Skeletal muscle cell (primary cell): ENCODE results near the gene GLT8D2.
"Not testable (repeated sequence)": the region's sequence is repeated elsewhere in the genome, so short reads cannot be mapped to it uniquely, and the experiment has no call there.

Experiments
- DNase-seq: peaks from one replicate; pipeline ENCODE4 v3.0.0-alpha.2; 2010; ENCODE audit warnings: low read depth
- H3K4me3 ChIP-seq: 2 replicates; pipeline ENCODE4 v1.5.1; 2011; ENCODE audit warnings: low read depth, mild to moderate bottlenecking, control low read depth, low read length, moderate library complexity

Gene GLT8D2

GRCh38 chr12:104055686-104056388 is 5.8 kb upstream of the GLT8D2 start:
- DNase-seq, result no peak
- H3K4me3 ChIP-seq, result no peak overlapping the region

DNA sequence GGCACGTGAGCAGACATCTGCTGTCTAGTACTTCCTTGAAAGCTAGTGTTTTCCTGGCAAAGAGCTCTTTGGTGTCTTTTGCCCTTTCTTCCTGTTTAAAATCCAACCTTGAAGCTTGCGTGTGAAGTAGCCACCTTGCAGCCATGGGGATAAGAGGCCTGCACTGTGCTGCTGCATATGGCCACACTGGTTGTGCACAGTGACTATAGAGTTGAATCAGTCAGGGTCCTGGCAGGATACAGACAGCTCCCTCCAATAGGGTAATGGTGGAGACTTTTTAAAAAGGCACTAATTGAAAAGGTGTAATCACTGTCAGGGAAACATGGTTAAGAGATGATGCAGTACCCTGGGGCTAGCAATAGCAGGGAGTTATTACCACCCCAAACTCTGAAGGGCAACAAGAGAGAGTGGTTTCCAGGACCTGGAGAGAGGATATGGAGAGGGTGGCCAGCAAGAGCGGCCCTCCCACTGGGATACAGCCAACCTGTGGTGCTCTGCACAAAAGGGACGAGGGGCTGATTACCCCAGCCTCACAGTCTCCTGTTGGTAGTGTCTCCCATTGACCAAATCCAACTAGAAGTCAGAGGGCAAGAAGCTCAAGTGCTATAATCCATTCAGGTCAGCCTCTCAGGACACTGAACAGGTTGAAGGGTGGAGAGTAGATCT is 4.8 kb upstream of the GLT8D2 start:
- no peak for DNase-seq
- no peak overlapping the region for H3K4me3 ChIP-seq

- H3K4me3 ChIP-seq, result peak overlapping the region; percentile 54
- no peak for DNase-seq
Observed at GRCh38 chr12:104050436-104050835, 449 bp upstream of the GLT8D2 start.

GRCh38 chr12:104049278-104049902 is 597 bp downstream of the GLT8D2 start:
- H3K4me3 ChIP-seq, result peak overlapping the region; percentile 54
- DNase-seq, result no peak

GRCh38 chr12:104048811-104049210 is 1.2 kb downstream of the GLT8D2 start:
- peak overlapping the region; percentile 54 for H3K4me3 ChIP-seq
- no peak for DNase-seq

DNA sequence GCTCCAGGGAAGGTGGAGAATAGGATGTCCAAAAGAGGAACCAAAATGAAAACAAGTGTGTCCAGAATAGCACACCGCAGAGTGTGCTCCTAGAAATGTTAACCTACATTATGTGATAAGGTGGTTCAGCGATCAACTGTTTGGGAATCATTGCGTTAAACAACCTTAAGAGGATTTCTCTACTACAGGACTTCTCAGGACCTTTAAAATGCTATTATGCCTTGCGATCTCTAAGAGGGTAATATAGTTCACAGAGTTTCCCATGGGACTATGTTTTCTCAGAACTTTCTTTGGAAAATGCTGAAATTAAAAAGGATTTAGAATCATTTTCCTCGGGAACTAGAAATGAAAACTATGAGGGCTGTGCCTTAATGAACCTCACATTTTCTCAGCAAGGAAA is 1.8 kb downstream of the GLT8D2 start:
- DNase-seq, result no peak
- no peak overlapping the region for H3K4me3 ChIP-seq

DNA sequence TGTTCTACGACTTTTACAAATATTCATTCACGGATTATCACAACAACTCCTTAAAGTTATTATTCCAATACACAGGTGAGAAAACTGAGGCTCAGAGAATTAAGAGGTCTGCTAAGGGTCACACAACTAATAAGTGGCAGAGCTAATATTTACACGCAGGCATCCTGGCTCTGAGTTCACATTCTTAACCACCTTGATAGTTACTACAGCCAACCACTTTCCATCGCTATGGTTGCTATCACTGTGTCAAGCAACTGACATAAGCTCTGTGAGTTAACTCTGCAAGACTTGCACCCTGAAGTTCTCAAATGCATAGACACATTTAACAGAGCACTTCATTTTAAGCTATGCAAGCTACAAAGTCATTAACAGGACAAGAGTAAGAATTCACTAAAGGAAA is 3.7 kb downstream of the GLT8D2 start:
- H3K4me3 ChIP-seq, result no peak overlapping the region
- DNase-seq, result no peak

DNA sequence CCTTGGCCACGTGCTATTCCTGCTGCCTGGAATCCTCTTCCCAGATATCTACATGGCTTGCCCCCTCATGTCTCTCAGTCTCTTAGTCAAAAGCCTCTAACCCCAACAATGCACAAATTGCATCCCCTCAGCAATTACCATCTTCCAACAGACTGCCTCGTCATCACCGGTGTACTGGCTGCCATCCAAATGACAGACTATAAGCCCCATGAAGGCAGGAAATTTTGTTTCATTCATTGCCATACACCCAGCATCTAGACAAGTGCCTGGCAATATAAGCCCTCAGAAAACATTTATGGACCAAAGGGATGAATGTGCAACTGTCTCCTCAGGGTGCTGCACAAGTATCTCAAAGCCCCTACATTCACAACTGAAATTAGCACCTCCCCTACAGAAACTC is 5.8 kb downstream of the GLT8D2 start:
- no peak overlapping the region for H3K4me3 ChIP-seq
- DNase-seq, result no peak

- H3K4me3 ChIP-seq, result no peak overlapping the region
- no peak for DNase-seq
Observed at GRCh38 chr12:104042580-104042979, 7.4 kb downstream of the GLT8D2 start.

DNA sequence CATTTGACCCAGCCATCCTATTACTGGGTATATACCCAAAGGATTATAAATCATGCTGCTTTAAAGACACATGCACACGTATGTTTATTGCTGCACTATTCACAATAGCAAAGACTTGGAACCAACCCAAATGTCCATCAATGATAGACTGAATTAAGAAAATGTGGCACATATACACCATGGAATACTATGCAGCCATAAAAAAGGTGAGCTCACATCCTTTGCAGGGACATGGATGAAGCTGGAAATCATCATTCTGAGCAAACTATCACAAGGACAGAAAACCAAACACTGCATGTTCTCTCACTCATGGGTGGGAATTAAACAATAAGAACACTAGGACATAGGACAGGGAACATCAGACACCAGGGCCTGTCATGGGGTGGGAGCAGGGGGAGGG is 10.2 kb downstream of the GLT8D2 start:
- H3K4me3 ChIP-seq, DNase-seq: not testable (repeated sequence)

DNA sequence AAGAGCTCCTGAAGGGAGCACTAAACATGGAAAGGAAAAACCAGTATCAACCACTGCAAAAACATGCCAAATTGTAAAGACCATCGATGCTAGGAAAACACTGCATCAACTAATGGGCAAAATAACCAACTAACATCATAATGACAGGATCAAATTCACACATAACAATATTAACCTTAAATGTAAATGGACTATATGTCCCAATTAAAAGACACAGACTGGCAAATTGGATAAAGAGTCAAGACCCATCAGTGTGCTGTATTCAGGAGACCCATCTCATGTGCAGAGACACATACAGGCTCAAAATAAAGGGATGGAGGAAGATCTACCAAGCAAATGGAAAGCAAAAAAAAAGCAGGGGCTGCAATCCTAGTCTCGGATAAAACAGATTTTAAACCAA is 13.8 kb downstream of the GLT8D2 start:
- DNase-seq, H3K4me3 ChIP-seq: not testable (repeated sequence)

GRCh38 chr12:104030596-104030995 is 19.4 kb downstream of the GLT8D2 start:
- H3K4me3 ChIP-seq, DNase-seq: not testable (repeated sequence)

DNA sequence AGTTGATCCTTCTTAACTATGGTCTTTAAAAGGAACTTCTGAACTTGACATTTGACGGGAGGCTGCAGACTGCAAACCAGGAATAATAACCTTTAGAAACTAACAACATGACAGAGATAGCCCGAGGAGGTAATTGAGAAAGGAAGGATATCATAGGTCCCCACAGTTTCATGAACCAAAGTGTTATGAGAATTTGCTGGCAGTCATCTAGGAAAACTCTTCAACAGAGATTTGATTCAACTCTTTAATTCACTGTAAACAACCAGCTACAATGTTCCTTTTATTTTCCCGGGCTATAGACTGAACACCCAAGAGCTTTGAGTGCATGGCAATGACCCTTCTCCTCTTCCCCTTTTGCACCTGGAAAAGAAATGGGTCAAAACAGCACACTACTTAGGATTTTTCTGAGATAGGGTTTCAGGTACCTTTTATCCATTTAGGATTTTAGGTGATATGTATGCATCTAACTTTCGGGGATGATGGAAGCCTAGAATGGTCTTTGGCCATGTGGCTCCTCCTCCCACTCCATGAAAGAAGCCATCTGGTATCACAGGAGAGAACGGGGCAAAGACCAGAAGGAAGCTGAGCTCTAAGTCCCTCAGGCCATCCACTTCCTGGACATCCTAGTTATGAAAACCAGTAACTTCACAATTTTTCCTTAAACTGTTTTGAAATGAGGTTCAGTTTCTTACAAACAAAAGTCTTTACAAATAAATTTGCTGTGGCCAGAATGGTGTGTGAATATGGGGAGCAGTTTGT is 23.0 kb downstream of the GLT8D2 start:
- DNase-seq, result no peak
- no peak overlapping the region for H3K4me3 ChIP-seq

GRCh38 chr12:104025771-104026170 is 24.2 kb downstream of the GLT8D2 start:
- DNase-seq, result no peak
- H3K4me3 ChIP-seq, result no peak overlapping the region

GRCh38 chr12:104024348-104024747 is 25.6 kb downstream of the GLT8D2 start:
- DNase-seq, result no peak

DNA sequence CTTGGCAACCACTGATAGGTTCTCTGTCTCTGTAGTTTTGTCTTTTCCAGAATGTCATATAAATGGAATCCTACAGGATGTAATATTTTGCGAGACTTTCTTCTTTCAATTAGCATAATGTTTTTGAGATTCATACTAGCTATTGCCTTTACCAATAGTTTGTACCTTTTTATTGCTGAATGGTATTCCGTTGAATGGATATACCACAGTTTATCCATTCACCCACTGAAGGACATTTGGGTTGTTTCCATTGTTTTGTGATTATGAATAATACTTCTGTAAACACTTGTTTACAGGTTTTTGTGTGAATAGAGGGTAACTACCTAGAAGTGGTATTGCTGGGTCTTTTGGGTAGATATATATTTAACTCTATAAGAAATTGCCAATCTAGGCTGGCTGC is 26.3 kb downstream of the GLT8D2 start:
- H3K4me3 ChIP-seq, result no peak overlapping the region
- no peak for DNase-seq

More at GRCh38 chr12:104024348-104024747, 25.6 kb downstream of the GLT8D2 start:
- H3K4me3 ChIP-seq, result no peak overlapping the region

GRCh38 chr12:104022786-104023185 is 27.2 kb downstream of the GLT8D2 start:
- no peak for DNase-seq
- no peak overlapping the region for H3K4me3 ChIP-seq

DNA sequence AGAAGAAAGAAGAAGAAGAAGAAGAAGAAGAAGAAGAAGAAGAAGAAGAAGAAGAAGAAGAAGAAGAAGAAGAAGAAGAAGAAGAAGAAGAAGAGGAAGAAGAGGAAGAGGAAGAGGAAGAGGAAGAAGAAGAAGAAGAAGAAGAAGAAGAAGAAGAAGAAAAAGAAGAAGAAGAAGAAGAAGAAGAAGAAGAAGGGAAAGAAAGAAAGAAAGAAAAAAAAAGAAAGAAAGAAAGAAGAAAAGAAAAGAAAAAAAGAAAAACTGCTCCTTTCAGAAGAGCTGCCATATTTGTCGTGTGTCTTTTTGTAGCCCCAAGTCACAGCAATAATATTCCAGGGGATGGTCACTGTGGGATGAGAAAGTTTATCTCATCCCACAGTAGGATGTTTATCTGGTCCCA is 28.1 kb downstream of the GLT8D2 start:
- not testable (repeated sequence) for H3K4me3 ChIP-seq, DNase-seq

DNA sequence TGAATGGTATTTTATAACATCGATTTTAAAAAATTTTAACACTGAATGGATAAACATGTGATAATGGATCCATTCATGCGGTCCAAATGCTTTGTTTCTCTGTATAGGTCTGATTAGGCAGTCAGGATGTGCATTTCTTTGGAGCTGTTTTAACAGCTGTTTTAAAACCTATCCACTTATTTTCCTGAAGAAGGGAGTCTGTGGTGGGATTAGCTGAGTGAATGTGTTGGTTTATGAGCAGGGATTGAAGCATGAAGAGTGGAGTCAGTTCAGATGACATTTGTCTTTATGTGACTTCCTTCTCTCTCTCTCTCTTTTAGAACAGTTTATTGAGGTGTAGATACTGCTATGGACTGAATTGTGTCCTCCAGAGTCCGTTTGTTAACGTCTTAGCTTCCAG is 37.7 kb downstream of the GLT8D2 start:
- H3K4me3 ChIP-seq, result no peak overlapping the region
- DNase-seq, result no peak

GRCh38 chr12:104011253-104011652 is 38.7 kb downstream of the GLT8D2 start:
- peak; percentile 79 for DNase-seq
- H3K4me3 ChIP-seq, result no peak overlapping the region
